Activated CD8-positive, alpha-beta T cell treated with anti-CD3 and anti-CD28 coated beads for 36 hours (primary cell): ENCODE measurements around the gene ORAI1. TPM values are rescaled to one million over a fixed set of nuclear protein-coding genes. Genes with fewer than 3 reads are reported as not detected.

Source experiments
- ATAC-seq: fragments of 200-7000 bp; cut with Tn5 transposase; one replicate; pipeline ENCODE4 v1.10.0; 2021; ENCODE audit warnings: mild to moderate bottlenecking, moderate library complexity
- CTCF ChIA-PET: fragments of 350-600 bp; sonication (Branson Sonifier 250); formaldehyde crosslinking; loops from one replicate; lab custom pipeline; 2021; ENCODE audit warnings: antibody characterized with exemption; lab: Charles Lee
- POLR2A ChIA-PET: fragments of 350-600 bp; sonication (Branson Sonifier 250); formaldehyde crosslinking; loops from one replicate; lab custom pipeline; 2021; ENCODE audit warnings: antibody characterized with exemption; lab: Charles Lee
- DNase-seq: peaks from one replicate; pipeline ENCODE4 v3.0.0-alpha.2; 2020
- H3K27ac Mint-ChIP-seq: one replicate; pipeline ENCODE4 v1.8.0; 2021; ENCODE audit warnings: mild to moderate bottlenecking, mixed read lengths
- H3K27me3 Mint-ChIP-seq: one replicate; pipeline ENCODE4 v1.8.0; 2021; ENCODE audit warnings: mixed read lengths
- H3K36me3 Mint-ChIP-seq: one replicate; pipeline ENCODE4 v1.8.0; 2021; ENCODE audit warnings: low read depth, mixed read lengths
- H3K4me1 Mint-ChIP-seq: one replicate; pipeline ENCODE4 v1.8.0; 2021; ENCODE audit warnings: low read depth, mixed read lengths
- H3K4me3 Mint-ChIP-seq: one replicate; pipeline ENCODE4 v1.8.0; 2021; ENCODE audit warnings: mild to moderate bottlenecking, moderate library complexity, mixed read lengths
- H3K9me3 Mint-ChIP-seq: one replicate; pipeline ENCODE4 v1.8.0; 2021; ENCODE audit warnings: mixed read lengths
- CTCF ChIP-seq: fragments of 200-600 bp; IDR thresholded peaks from one replicate; pipeline ENCODE4 v1.8.0; 2022; ENCODE audit warnings: antibody characterized with exemption, mild to moderate bottlenecking
- intact Hi-C: fragments of 100-400 bp; cut with micrococcal nuclease; formaldehyde crosslinking; loops from one replicate; pipeline ENCODE4 v1.10.0; 2022
- total RNA-seq, 2 experiments: library from RNA; stranded (reverse); gene quantifications; one replicate each; pipeline ENCODE4 v1.2.3, GENCODE V29; 2021

Gene ORAI1
- total RNA-seq, 2 experiments from 2014 or later, result 37.0 to 38.1 TPM

- TF ChIP-seq CTCF, result no peak
- intact Hi-C loops, result no loop called here
- peak; percentile 17 for ATAC-seq
- Mint-ChIP-seq H3K27me3 (no peaks in the 10 kb centered on the region), H3K27ac (peak overlapping the region; percentile 99), H3K4me1 (peaks cover 30% of the 10 kb centered on the region), H3K4me3 (peak overlapping the region; percentile 97), H3K9me3 (no peaks in the 10 kb centered on the region), H3K36me3 (peaks cover 4% of the 10 kb centered on the region)
- ChIA-PET POLR2A (interaction anchor here (1.0 to 4.0 kb wide), 8 partner anchors 10 to 1286 kb away, joined by 3 to 28 read pairs (median 4); partner anchors contain the start of genes ORAI1 and RNU4-1), CTCF (interaction anchor here (0.7 to 1.5 kb wide), 7 partner anchors 15 to 101 kb away, joined by 3 to 9 read pairs (median 5); partner anchors contain the start of gene ORAI1)
- peak; percentile 52 for DNase-seq
Measured at GRCh38 chr12:121579190-121579791, 47.0 kb upstream of the ORAI1 start.

GRCh38 chr12:121579981-121580868 is 46.1 kb upstream of the ORAI1 start:
- Mint-ChIP-seq H3K9me3 (no peaks in the 10 kb centered on the region), H3K4me1 (peaks cover 30% of the 10 kb centered on the region), H3K27ac (peak overlapping the region; percentile 99), H3K36me3 (no peaks in the 10 kb centered on the region), H3K27me3 (no peaks in the 10 kb centered on the region), H3K4me3 (peak overlapping the region; percentile 97)
- TF ChIP-seq CTCF, result no peak
- DNase-seq, result peak; percentile 90
- intact Hi-C loops, result loop anchor here (5.0 to 10.0 kb wide), 2 partner anchors 43 to 75 kb away; no protein-coding TSS in a partner anchor
- POLR2A ChIA-PET, result interaction anchor here (1.0 to 4.0 kb wide), 6 partner anchors 9 to 92 kb away, joined by 3 to 28 read pairs (median 4); partner anchors contain the start of gene ORAI1
- peak; percentile 70 for ATAC-seq
- CTCF ChIA-PET, result interaction anchor here (1.0 to 4.4 kb wide), 7 partner anchors 9 to 103 kb away, joined by 3 to 23 read pairs (median 6); partner anchors contain the start of gene ORAI1

GRCh38 chr12:121580959-121581685 is 45.2 kb upstream of the ORAI1 start, which contains the start of gene KDM2B:
Gene KDM2B (minus strand): TSS chr12:121581023. CDS start chr12:121580911, 112 bp downstream.
- POLR2A ChIA-PET, result interaction anchor here (0.7 to 4.0 kb wide), 8 partner anchors 8 to 204 kb away, joined by 3 to 28 read pairs (median 4); partner anchors contain the start of gene ORAI1
- Mint-ChIP-seq H3K27me3 (no peaks in the 10 kb centered on the region), H3K36me3 (no peaks in the 10 kb centered on the region), H3K4me3 (peak within 1 kb of the TSS; percentile 97), H3K9me3 (no peaks in the 10 kb centered on the region), H3K4me1 (peaks cover 36% of the 10 kb centered on the region), H3K27ac (peak within 1 kb of the TSS; percentile 99)
- intact Hi-C loops, result loop anchor here (5.0 to 10.0 kb wide), 2 partner anchors 44 to 76 kb away; no protein-coding TSS in a partner anchor
- TF ChIP-seq CTCF, result no peak
- ATAC-seq (peak; percentile 4), DNase-seq (peak; percentile 39)
- CTCF ChIA-PET, result interaction anchor here (0.8 to 4.4 kb wide), 7 partner anchors 8 to 213 kb away, joined by 3 to 23 read pairs (median 4); partner anchors contain the start of genes MORN3 and ORAI1

GRCh38 chr12:121581686-121582429 is 44.5 kb upstream of the ORAI1 start:
- ATAC-seq, result peak; percentile 22
- peaks cover 37% of the 10 kb centered on the region for H3K4me1 Mint-ChIP-seq
- CTCF ChIA-PET, result interaction anchor here (0.8 to 4.4 kb wide), 8 partner anchors 8 to 212 kb away, joined by 3 to 23 read pairs (median 4); partner anchors contain the start of genes MORN3 and ORAI1

More at GRCh38 chr12:121581686-121582429, 44.5 kb upstream of the ORAI1 start:
- no peak for TF ChIP-seq CTCF
- Mint-ChIP-seq H3K9me3 (no peaks in the 10 kb centered on the region), H3K36me3 (no peaks in the 10 kb centered on the region), H3K27me3 (no peaks in the 10 kb centered on the region), H3K4me3 (peak overlapping the region; percentile 97), H3K27ac (peak overlapping the region; percentile 99)
- POLR2A ChIA-PET, result interaction anchor here (0.7 to 4.0 kb wide), 7 partner anchors 9 to 203 kb away, joined by 3 to 28 read pairs (median 4); partner anchors contain the start of gene ORAI1
- no peak for DNase-seq
- intact Hi-C loops, result loop anchor here (5.0 to 10.0 kb wide), 2 partner anchors 45 to 77 kb away; no protein-coding TSS in a partner anchor
